GM23338 (cell line): ENCODE measurements around the gene LDAF1. TPM values are rescaled to one million over a fixed set of nuclear protein-coding genes. Genes with fewer than 3 reads are reported as not detected.

Experiments
- ATAC-seq: fragments of 200-7000 bp; cut with Tn5 transposase; 3 replicates; pipeline ENCODE4 v1.9.1; 2020
- DNase-seq: peaks from one replicate; pipeline ENCODE4 v3.0.0-alpha.2; 2015; ENCODE audit warnings: low spot score
- H2AFZ ChIP-seq: fragments of 200-600 bp; sonication (generic); 2 replicates; pipeline ENCODE4 v1.8.0; 2016; ENCODE audit warnings: antibody characterized with exemption, mild to moderate bottlenecking, moderate library complexity
- H3F3A ChIP-seq: fragments of 200-600 bp; sonication (generic); replicated peaks from 2 replicates; pipeline ENCODE4 v1.8.0; 2017; ENCODE audit warnings: antibody characterized with exemption, mixed run types, low read depth
- H3K27ac ChIP-seq: fragments of 200-600 bp; sonication (generic); 2 replicates; pipeline ENCODE4 v1.6.1; 2016; ENCODE audit warnings: low read depth
- H3K27me3 ChIP-seq: fragments of 200-600 bp; sonication (generic); 2 replicates; pipeline ENCODE4 v1.8.0; 2016; ENCODE audit warnings: mild to moderate bottlenecking, mixed run types, moderate library complexity; ENCODE audit not compliant: insufficient read depth
- H3K36me3 ChIP-seq: fragments of 200-600 bp; sonication (generic); 2 replicates; pipeline ENCODE4 v1.8.0; 2016; ENCODE audit warnings: mild to moderate bottlenecking; ENCODE audit not compliant: insufficient read depth
- H3K4me1 ChIP-seq: fragments of 200-600 bp; sonication (generic); 2 replicates; pipeline ENCODE4 v1.8.0; 2016; ENCODE audit warnings: mild to moderate bottlenecking, moderate library complexity; ENCODE audit not compliant: insufficient read depth
- H3K4me2 ChIP-seq: fragments of 200-600 bp; sonication (generic); 2 replicates; pipeline ENCODE4 v1.7.1; 2017; ENCODE audit warnings: mixed run types
- H3K4me3 ChIP-seq: fragments of 200-600 bp; sonication (generic); 2 replicates; pipeline ENCODE4 v1.6.1; 2016; ENCODE audit warnings: mixed run types
- H3K79me2 ChIP-seq: fragments of 200-600 bp; sonication (generic); replicated peaks from 2 replicates; pipeline ENCODE4 v1.8.0; 2017; ENCODE audit warnings: mild to moderate bottlenecking; ENCODE audit not compliant: insufficient read depth
- H3K9me2 ChIP-seq: fragments of 200-600 bp; sonication (generic); 2 replicates; pipeline ENCODE4 v1.8.0; 2017; ENCODE audit not compliant: insufficient read depth
- H4K20me1 ChIP-seq: fragments of 200-600 bp; sonication (generic); replicated peaks from 2 replicates; pipeline ENCODE4 v1.8.0; 2017; ENCODE audit warnings: mild to moderate bottlenecking; ENCODE audit not compliant: insufficient read depth
- H3K27ac Mint-ChIP-seq: 2 replicates; pipeline ENCODE4 v1.8.0; 2020; ENCODE audit warnings: inconsistent platforms, mild to moderate bottlenecking, moderate library complexity, mixed read lengths
- H3K27me3 Mint-ChIP-seq: 3 replicates; pipeline ENCODE4 v1.8.0; 2022; ENCODE audit warnings: low read depth, mild to moderate bottlenecking, moderate library complexity, mixed read lengths, inconsistent platforms; ENCODE audit not compliant: insufficient read depth, poor library complexity
- H3K36me3 Mint-ChIP-seq: 3 replicates; pipeline ENCODE4 v1.8.0; 2021; ENCODE audit warnings: low read depth, mild to moderate bottlenecking, inconsistent platforms, moderate library complexity, mixed read lengths
- H3K4me1 Mint-ChIP-seq: 3 replicates; pipeline ENCODE4 v1.8.0; 2020; ENCODE audit warnings: mild to moderate bottlenecking, inconsistent platforms, mixed read lengths
- H3K4me3 Mint-ChIP-seq: 3 replicates; pipeline ENCODE4 v1.8.0; 2021; ENCODE audit warnings: moderate library complexity, mild to moderate bottlenecking, inconsistent platforms, mixed read lengths
- H3K9me3 Mint-ChIP-seq: 3 replicates; pipeline ENCODE4 v1.8.0; 2020; ENCODE audit warnings: moderate library complexity, mild to moderate bottlenecking, inconsistent platforms, mixed read lengths
- CREB1 ChIP-seq: fragments of 250-450 bp; sonication (Bioruptor Pico); IDR thresholded peaks from 2 replicates; pipeline ENCODE4 v1.5.0; 2020; ENCODE audit warnings: low read depth, mild to moderate bottlenecking, moderate library complexity
- ETS1 ChIP-seq: IDR thresholded peaks from 2 replicates; pipeline ENCODE4 v1.6.1; 2016; ENCODE audit warnings: antibody characterized with exemption
- EZH2phosphoT487 ChIP-seq: fragments of 200-600 bp; sonication (generic); IDR thresholded peaks from one replicate; pipeline ENCODE4 v1.8.1; 2018; ENCODE audit warnings: antibody characterized with exemption; ENCODE audit not compliant: unreplicated experiment
- POLR2AphosphoS5 ChIP-seq: IDR thresholded peaks from 2 replicates; pipeline ENCODE4 v1.6.1; 2016; ENCODE audit warnings: antibody characterized with exemption, low read depth
- ZNF114 ChIP-seq: fragments of 250-450 bp; sonication (Bioruptor Pico); IDR thresholded peaks from 2 replicates; pipeline ENCODE4 v1.5.0; 2020; ENCODE audit warnings: mild to moderate bottlenecking, moderate library complexity
- ZNF462 ChIP-seq: fragments of 250-450 bp; sonication (Bioruptor Pico); IDR thresholded peaks from 2 replicates; pipeline ENCODE4 v1.5.0; 2020; ENCODE audit warnings: mild to moderate bottlenecking, moderate library complexity
- polyA plus RNA-seq: library from polyadenylated mRNA; unstranded; fragments of >200 nt; fragmentation: Nextera tagmentation; extraction: Ambion mirVana; gene quantifications from 2 replicates; pipeline ENCODE4 v1.2.1, GENCODE V29; 2016
- total RNA-seq: library from RNA; depleted of rRNA; stranded (reverse); fragments of >200 nt; shearing (Covaris generic); gene quantifications from 2 replicates; pipeline ENCODE4 v1.2.3, GENCODE V29; 2014

The LDAF1 gene
- total and polyA plus RNA-seq, 2 experiments from 2014 or later, result 20.5 to 33.8 TPM

GRCh38 chr16:21185659-21186325 lies 27.3 kb downstream of the LDAF1 start:
- Mint-ChIP-seq H3K9me3 (peaks cover 31% of the 10 kb centered on the region), H3K27ac (no peak overlapping the region), H3K4me3 (no peak overlapping the region), H3K36me3 (peaks cover 39% of the 10 kb centered on the region), H3K4me1 (no peaks in the 10 kb centered on the region), H3K27me3 (no peaks in the 10 kb centered on the region)
- Histone ChIP-seq H2AFZ (no peak overlapping the region), H3K4me1 (no peaks in the 10 kb centered on the region), H3K9me2 (no peaks in the 10 kb centered on the region; the same call in 1 of the 2 replicates), H3K27ac (no peak overlapping the region), H3K27me3 (no peaks in the 10 kb centered on the region), H3K4me2 (no peak overlapping the region), H3K36me3 (peaks cover 15% of the 10 kb centered on the region), H3F3A (no peaks in the 10 kb centered on the region), H4K20me1 (no peaks in the 10 kb centered on the region), H3K4me3 (no peak overlapping the region), H3K79me2 (no peaks in the 10 kb centered on the region)
- TF ChIP-seq POLR2AphosphoS5, result no peak
- TF ChIP-seq ETS1, result no peak
- no peak for DNase-seq
- no peak for ATAC-seq

GRCh38 chr16:21186326-21186691 lies 27.8 kb downstream of the LDAF1 start:
- Mint-ChIP-seq H3K27me3 (no peaks in the 10 kb centered on the region), H3K27ac (no peak overlapping the region), H3K36me3 (peaks cover 34% of the 10 kb centered on the region), H3K9me3 (peaks cover 27% of the 10 kb centered on the region), H3K4me1 (no peaks in the 10 kb centered on the region), H3K4me3 (no peak overlapping the region)
- H4K20me1 ChIP-seq, result no peaks in the 10 kb centered on the region
- H3K4me1 ChIP-seq, result no peaks in the 10 kb centered on the region
- H3K4me2 ChIP-seq, result no peak overlapping the region
- peaks cover 11% of the 10 kb centered on the region for H3K36me3 ChIP-seq
- no peak overlapping the region for H3K4me3 ChIP-seq
- TF ChIP-seq CREB1 (CRISPR knock-in tag) (no peak), EZH2phosphoT487 (no peak), ZNF462 (CRISPR knock-in tag) (no peak), ZNF114 (CRISPR knock-in tag) (no peak)
- H3K27me3 ChIP-seq, result no peaks in the 10 kb centered on the region
- H3K9me2 ChIP-seq, result no peaks in the 10 kb centered on the region; the same call in 1 of the 2 replicates
- no peaks in the 10 kb centered on the region for H3F3A ChIP-seq
- no peak overlapping the region for H2AFZ ChIP-seq
- ATAC-seq (no peak), DNase-seq (no peak)
- no peak overlapping the region for H3K27ac ChIP-seq
- no peaks in the 10 kb centered on the region for H3K79me2 ChIP-seq
